ENCODE data around the gene ITGA2B. TPM values are rescaled to one million over a fixed set of nuclear protein-coding genes. Genes with fewer than 3 reads are reported as not detected.
A peak's percentile ranks its signal among the peaks of the same experiment; 100 is the strongest.
"Not testable (repeated sequence)": the region's sequence is repeated elsewhere in the genome, so short reads cannot be mapped to it uniquely, and the experiment has no call there.

ITGA2B gene
- total and polyA plus RNA-seq, 2 experiments from 2014 or later: 0.77 to 3.6 TPM

- no peaks in the 10 kb centered on the region for H3K27me3 ChIP-seq
- H3K9me3 ChIP-seq (ENCODE audit: low read depth): no peaks in the 10 kb centered on the region
- no peak overlapping the region for H3K27ac ChIP-seq
- H3K4me2 ChIP-seq: no peak overlapping the region
- no peak for DNase-seq (ENCODE audit: low spot score)
- H3K79me2 ChIP-seq: peaks cover 15% of the 10 kb centered on the region
- H3K4me3 ChIP-seq: no peak overlapping the region
- no peaks in the 10 kb centered on the region for H3K36me3 ChIP-seq (replicated peaks; ENCODE audit: insufficient read depth, low read depth)
- no peak for TF ChIP-seq EZH2phosphoT487 (IDR thresholded peaks at IDR 0.05; ENCODE audit: low read depth, severe bottlenecking, unreplicated experiment)
- TF ChIP-seq EZH2 (IDR thresholded peaks at IDR 0.05; ENCODE audit: borderline replicate concordance): no peak
- no peak for TF ChIP-seq CTCF (IDR thresholded peaks at IDR 0.05; ENCODE audit: poor library complexity)
- H4K20me1 ChIP-seq (ENCODE audit: insufficient read depth, poor library complexity, severe bottlenecking): no peaks in the 10 kb centered on the region
- no peaks in the 10 kb centered on the region for H3K9me2 ChIP-seq (replicated peaks; ENCODE audit: insufficient read depth)
- no peaks in the 10 kb centered on the region for H3K4me1 ChIP-seq (ENCODE audit: insufficient read depth)
- WGBS (ENCODE audit: low lambda C conversion rate, missing lambda C conversion rate): 94% methylated on average over 11 of the region's 11 CpGs
- no peak overlapping the region for H2AFZ ChIP-seq
Observed at GRCh38 chr17:44343510-44344209, 45.8 kb downstream of the ITGA2B start.

GRCh38 chr17:44340553-44340952 lies 48.9 kb downstream of the ITGA2B start:
- H3K9me3 ChIP-seq (ENCODE audit: low read depth); H2AFZ ChIP-seq; H3K4me2 ChIP-seq; H4K20me1 ChIP-seq (ENCODE audit: insufficient read depth, poor library complexity, severe bottlenecking); H3K4me1 ChIP-seq (ENCODE audit: insufficient read depth); H3K79me2 ChIP-seq; DNase-seq (ENCODE audit: low spot score); H3K36me3 ChIP-seq (replicated peaks; ENCODE audit: insufficient read depth, low read depth); H3K4me3 ChIP-seq; H3K9me2 ChIP-seq (replicated peaks; ENCODE audit: insufficient read depth); H3K27me3 ChIP-seq; H3K27ac ChIP-seq: not testable (repeated sequence)
- 81% methylated on average over 5 of the region's 5 CpGs for WGBS (ENCODE audit: low lambda C conversion rate, missing lambda C conversion rate)

GRCh38 chr17:44338702-44339101 lies 50.7 kb downstream of the ITGA2B start:
- Histone ChIP-seq H3K79me2 (no peaks in the 10 kb centered on the region), H3K4me1 (ENCODE audit: insufficient read depth) (no peaks in the 10 kb centered on the region), H3K4me3 (no peak overlapping the region), H3K27me3 (no peaks in the 10 kb centered on the region), H3K27ac (peak overlapping the region; percentile 89), H3K4me2 (no peak overlapping the region), H3K36me3 (replicated peaks; ENCODE audit: insufficient read depth, low read depth) (no peaks in the 10 kb centered on the region), H2AFZ (no peak overlapping the region), H3K9me3 (ENCODE audit: low read depth) (no peaks in the 10 kb centered on the region), H3K9me2 (replicated peaks; ENCODE audit: insufficient read depth) (no peaks in the 10 kb centered on the region), H4K20me1 (ENCODE audit: insufficient read depth, poor library complexity, severe bottlenecking) (no peaks in the 10 kb centered on the region)
- 59% methylated on average over 6 of the region's 6 CpGs for WGBS (ENCODE audit: low lambda C conversion rate, missing lambda C conversion rate)
- TF ChIP-seq EZH2phosphoT487 (IDR thresholded peaks at IDR 0.05; ENCODE audit: low read depth, severe bottlenecking, unreplicated experiment) (no peak), CTCF (IDR thresholded peaks at IDR 0.05; ENCODE audit: poor library complexity) (no peak), EZH2 (IDR thresholded peaks at IDR 0.05; ENCODE audit: borderline replicate concordance) (no peak)
- peak; percentile 80 for DNase-seq (ENCODE audit: low spot score)

- Histone ChIP-seq H3K27ac (no peak overlapping the region), H3K36me3 (replicated peaks; ENCODE audit: insufficient read depth, low read depth) (no peaks in the 10 kb centered on the region), H3K4me2 (no peak overlapping the region), H4K20me1 (ENCODE audit: insufficient read depth, poor library complexity, severe bottlenecking) (no peaks in the 10 kb centered on the region), H3K4me1 (ENCODE audit: insufficient read depth) (no peaks in the 10 kb centered on the region), H2AFZ (no peak overlapping the region), H3K9me2 (replicated peaks; ENCODE audit: insufficient read depth) (no peaks in the 10 kb centered on the region), H3K9me3 (ENCODE audit: low read depth) (no peaks in the 10 kb centered on the region), H3K79me2 (no peaks in the 10 kb centered on the region), H3K4me3 (no peak overlapping the region), H3K27me3 (no peaks in the 10 kb centered on the region)
- no peak for DNase-seq (ENCODE audit: low spot score)
- WGBS (ENCODE audit: low lambda C conversion rate, missing lambda C conversion rate): 83% methylated on average over 5 of the region's 5 CpGs
- TF ChIP-seq EZH2phosphoT487 (IDR thresholded peaks at IDR 0.05; ENCODE audit: low read depth, severe bottlenecking, unreplicated experiment) (no peak), EZH2 (IDR thresholded peaks at IDR 0.05; ENCODE audit: borderline replicate concordance) (no peak), CTCF (IDR thresholded peaks at IDR 0.05; ENCODE audit: poor library complexity) (no peak)
Observed at GRCh38 chr17:44335968-44336367, 53.5 kb downstream of the ITGA2B start.

All from hepatocyte (in vitro differentiated cells).